Measurements from ENCODE around the gene CREBBP. TPM values are rescaled to one million over a fixed set of nuclear protein-coding genes. Genes with fewer than 3 reads are reported as not detected.

Gene CREBBP
- total RNA-seq, 2 donors from 2014 or later, result 35.3 to 57.7 TPM

GRCh38 chr16:3781421-3781820 is 99.1 kb downstream of the CREBBP start:
- H3K27me3 ChIP-seq, result no peaks in the 10 kb centered on the region
- intact Hi-C loops (cut with DNase I), result loop anchor here (10.0 kb wide), 1 partner anchor 93 kb away; no protein-coding TSS in a partner anchor
- 51 to 59% methylated on average over 4 of the region's 4 CpGs for WGBS, 2 donors

DNA sequence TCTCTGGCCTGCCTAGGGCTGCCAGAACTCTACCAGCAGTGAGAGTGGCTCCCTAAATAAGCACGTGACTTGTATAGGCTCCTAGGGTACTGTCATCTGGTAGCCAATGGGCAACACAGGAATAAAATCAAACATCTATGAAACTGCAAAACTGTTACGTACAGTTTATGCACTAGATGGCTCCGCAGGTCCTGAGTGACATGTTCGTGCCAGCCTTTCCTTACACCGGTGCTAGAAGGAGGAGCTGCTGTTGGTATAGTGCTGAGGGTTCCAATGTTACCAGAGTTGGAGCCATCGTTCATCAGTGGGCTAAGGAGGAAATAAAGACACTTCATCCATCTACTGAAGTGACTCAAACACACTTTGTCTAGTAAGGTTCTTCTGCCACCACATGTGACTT is 99.9 kb downstream of the CREBBP start:
- Histone ChIP-seq H3K27ac (no peak overlapping the region), H3K4me3 (no peak overlapping the region), H3K9me3 (no peaks in the 10 kb centered on the region), H3K27me3 (no peaks in the 10 kb centered on the region), H3K36me3 (replicated peaks in 1 of 2; ENCODE audit: insufficient read depth in 1 of 2, low read depth in 2 of 2) (peaks cover 18 to 20% of the 10 kb centered on the region in 2 donors), H3K4me1 (peaks cover 7% of the 10 kb centered on the region)
- intact Hi-C loops (cut with DNase I), result loop anchor here (10.0 kb wide), 1 partner anchor 94 kb away; no protein-coding TSS in a partner anchor
- TF ChIP-seq CTCF (IDR thresholded peaks at IDR 0.05) (peak in 1 of 7 experiments; percentile 9), POLR2A (IDR thresholded peaks at IDR 0.05) (no peak)
- DNase-seq, result no peak
- 37 to 49% methylated on average over 6 of the region's 6 CpGs for WGBS, 2 donors
- ATAC-seq, result peak; percentile 35

More at GRCh38 chr16:3781421-3781820, 99.1 kb downstream of the CREBBP start:
- Histone ChIP-seq H3K4me3 (no peak overlapping the region), H3K9me3 (no peaks in the 10 kb centered on the region), H3K4me1 (peaks cover 3% of the 10 kb centered on the region), H3K36me3 (replicated peaks in 1 of 2; ENCODE audit: insufficient read depth in 1 of 2, low read depth in 2 of 2) (peaks cover 18 to 21% of the 10 kb centered on the region in 2 donors), H3K27ac (peak overlapping the region in 1 of 4 donors; percentile 12)
- TF ChIP-seq CTCF (IDR thresholded peaks at IDR 0.05), result no peak
- no peak for TF ChIP-seq POLR2A (IDR thresholded peaks at IDR 0.05)
- DNase-seq (no peak), ATAC-seq (no peak)

DNA sequence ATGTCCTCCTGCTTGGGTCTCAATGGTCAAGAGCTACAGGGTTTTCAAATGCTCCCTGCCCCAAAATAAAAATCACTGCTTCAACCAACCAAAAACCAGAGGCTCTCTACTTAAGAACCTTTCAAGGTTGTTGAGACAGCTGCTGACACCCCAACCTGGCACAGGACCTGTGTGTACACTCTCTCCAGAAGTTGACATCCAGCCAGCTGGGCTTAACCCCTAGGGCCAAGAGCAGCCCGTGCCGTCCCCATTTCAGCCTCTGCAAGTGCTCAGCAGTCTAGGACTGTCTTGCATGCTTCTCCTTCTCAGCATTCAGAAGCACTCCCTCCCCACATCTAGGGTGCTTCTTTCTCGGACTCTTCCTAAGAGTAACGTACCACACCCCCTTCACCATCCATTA is 104.2 kb downstream of the CREBBP start:
- WGBS, 2 donors, result 39 to 66% methylated on average over 4 of the region's 4 CpGs
- Histone ChIP-seq H3K27me3 (no peaks in the 10 kb centered on the region), H3K9me3 (no peaks in the 10 kb centered on the region), H3K4me3 (no peak overlapping the region), H3K27ac (no peak overlapping the region), H3K36me3 (replicated peaks in 1 of 2; ENCODE audit: insufficient read depth in 1 of 2, low read depth in 2 of 2) (peaks cover 18 to 20% of the 10 kb centered on the region in 2 donors), H3K4me1 (peaks cover 11% of the 10 kb centered on the region)
- peak; percentile 48 to 83 (median 78) for DNase-seq
- TF ChIP-seq POLR2A (IDR thresholded peaks at IDR 0.05) (no peak), CTCF (IDR thresholded peaks at IDR 0.05) (no peak)
- no peak for ATAC-seq
- intact Hi-C loops (cut with DNase I), result no loop called here

- intact Hi-C loops (cut with DNase I), result no loop called here
- WGBS, 2 donors, result 83 to 88% methylated on average over 6 of the region's 6 CpGs
- no peak overlapping the region for H3K4me3 ChIP-seq
- peaks cover 18 to 23% of the 10 kb centered on the region in 2 donors for H3K36me3 ChIP-seq (replicated peaks in 1 of 2; ENCODE audit: insufficient read depth in 1 of 2, low read depth in 2 of 2)
- DNase-seq, result no peak
- TF ChIP-seq CTCF (IDR thresholded peaks at IDR 0.05) (no peak), POLR2A (IDR thresholded peaks at IDR 0.05) (no peak)
- ATAC-seq, result no peak
- H3K9me3 ChIP-seq, result no peaks in the 10 kb centered on the region
- H3K27ac ChIP-seq, result no peak overlapping the region
- no peaks in the 10 kb centered on the region for H3K27me3 ChIP-seq
- peaks cover 11% of the 10 kb centered on the region for H3K4me1 ChIP-seq
Measured at GRCh38 chr16:3774819-3775218, 105.7 kb downstream of the CREBBP start.

- intact Hi-C loops (cut with DNase I), result no loop called here
- DNase-seq, result peak in 3 of 4 donors; percentile 39 to 51 (median 40)
- TF ChIP-seq POLR2A (IDR thresholded peaks at IDR 0.05) (no peak), CTCF (IDR thresholded peaks at IDR 0.05) (no peak)
- Histone ChIP-seq H3K4me3 (no peak overlapping the region), H3K27me3 (no peaks in the 10 kb centered on the region), H3K36me3 (replicated peaks in 1 of 2; ENCODE audit: insufficient read depth in 1 of 2, low read depth in 2 of 2) (peaks cover 21 to 24% of the 10 kb centered on the region in 2 donors), H3K27ac (no peak overlapping the region), H3K4me1 (peaks cover 11% of the 10 kb centered on the region), H3K9me3 (no peaks in the 10 kb centered on the region)
- WGBS, 2 donors, result 61 to 72% methylated on average over 6 of the region's 6 CpGs
- ATAC-seq, result no peak
Measured at GRCh38 chr16:3774156-3774767, 106.3 kb downstream of the CREBBP start.
